ENCODE data around the gene HBP1.
A peak's percentile ranks its signal among the peaks of the same experiment; 100 is the strongest.

HBP1 gene

GRCh38 chr7:107157091-107157490 lies 11.7 kb upstream of the HBP1 start:
- no peak for DNase-seq

GRCh38 chr7:107158028-107158427 lies 10.8 kb upstream of the HBP1 start:
- DNase-seq, result no peak

DNA sequence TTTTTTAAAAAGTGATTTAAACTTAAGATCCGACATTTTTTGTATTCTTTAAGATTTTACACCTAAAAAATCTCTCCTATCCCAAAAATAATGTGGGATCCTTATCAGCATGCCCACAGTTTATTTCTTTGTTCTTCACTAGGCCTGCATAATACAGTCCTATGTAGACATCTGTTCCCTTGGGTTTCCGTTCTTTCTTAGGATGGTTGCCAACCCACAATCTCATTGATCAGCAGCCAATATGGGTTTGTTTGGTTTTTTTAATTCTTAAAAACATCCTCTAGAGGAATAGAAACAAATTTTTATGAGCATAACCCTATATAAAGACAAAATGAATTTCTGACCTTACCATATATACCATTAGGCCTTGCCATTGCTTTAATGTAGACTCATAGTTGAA lies 8.4 kb upstream of the HBP1 start:
- no peak for DNase-seq

DNA sequence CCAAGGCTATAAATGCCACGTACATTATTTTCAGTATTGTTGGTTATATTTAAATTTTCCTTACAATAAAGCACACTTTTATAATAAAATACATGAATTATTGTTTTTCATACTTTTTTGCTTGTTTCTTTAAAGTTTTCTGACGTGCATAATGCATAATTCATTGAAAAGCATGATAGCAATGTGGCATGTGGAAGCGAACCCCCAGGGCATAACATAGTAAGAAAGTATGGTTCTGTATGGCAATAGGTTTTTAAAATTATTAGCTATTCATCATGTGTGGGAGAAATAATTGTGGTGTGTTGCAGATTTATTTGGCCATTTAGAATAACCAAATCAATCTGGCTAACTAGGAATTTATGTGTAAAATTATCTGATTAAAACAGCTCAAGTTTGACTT lies 7.4 kb upstream of the HBP1 start:
- no peak for DNase-seq

- DNase-seq, result no peak
These were observed 6.3 kb upstream of the HBP1 start for GRCh38 chr7:107162475-107162874.

GRCh38 chr7:107164092-107164491 lies 4.7 kb upstream of the HBP1 start:
- DNase-seq, result no peak

DNA sequence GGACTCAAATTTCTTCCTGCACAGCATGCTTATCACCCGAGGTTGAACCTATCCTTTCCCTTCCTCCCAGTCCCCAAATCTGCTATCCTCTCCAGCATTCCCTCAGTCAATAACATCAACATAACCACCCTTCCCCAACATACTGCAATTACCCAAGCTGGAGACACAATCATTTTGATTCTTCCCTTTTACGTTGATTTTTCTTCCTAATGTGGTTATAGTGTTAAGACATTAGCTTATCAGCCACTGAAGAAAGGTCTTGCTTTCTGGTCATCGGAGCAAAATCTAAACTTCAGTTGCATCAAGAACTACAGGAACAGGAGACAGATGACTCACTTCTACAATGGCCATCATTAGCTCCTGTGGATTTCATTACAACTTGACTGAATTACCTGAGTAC lies 3.5 kb upstream of the HBP1 start:
- no peak for DNase-seq

GRCh38 chr7:107166736-107167426 lies 1.9 kb upstream of the HBP1 start:
- DNase-seq, result no peak

DNA sequence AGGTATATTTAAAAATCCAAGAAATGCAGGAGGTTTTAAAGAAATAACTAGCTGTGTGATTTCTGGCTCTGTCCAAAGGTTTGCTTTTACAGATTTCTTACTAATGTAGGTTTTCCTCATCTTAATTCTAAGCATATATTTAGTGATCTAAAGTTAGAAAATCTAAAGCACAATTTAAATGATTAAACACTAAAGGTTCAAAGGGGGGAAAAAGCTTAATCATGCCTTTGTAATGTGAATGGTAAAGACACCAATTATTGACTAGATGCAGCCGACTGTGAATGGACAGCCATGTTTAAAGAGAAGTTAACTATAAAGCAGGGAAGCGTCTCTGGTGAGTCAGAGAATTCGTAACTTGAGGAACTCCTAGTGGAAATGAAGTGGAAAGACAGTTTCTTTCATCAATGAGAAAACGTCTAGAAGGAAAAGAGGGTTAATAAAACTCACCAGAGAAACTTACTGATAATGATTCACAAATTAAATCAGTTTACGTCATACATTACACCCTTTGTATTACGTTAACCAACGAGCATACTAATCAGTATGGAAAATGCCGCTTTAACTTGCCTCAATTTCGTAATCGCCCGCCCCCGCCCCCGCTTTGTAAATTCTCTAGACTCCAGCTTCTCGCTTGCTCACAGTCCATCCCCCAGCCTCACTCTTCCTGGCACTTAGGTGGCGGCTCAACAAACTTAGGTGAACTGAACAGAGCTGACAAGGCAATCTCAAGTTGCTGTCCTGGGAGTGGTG lies 1.1 kb upstream of the HBP1 start:
- peak; percentile 72 for DNase-seq

- peak; percentile 94 for DNase-seq
These were observed 582 bp downstream of the HBP1 start for GRCh38 chr7:107169120-107170050.

DNA sequence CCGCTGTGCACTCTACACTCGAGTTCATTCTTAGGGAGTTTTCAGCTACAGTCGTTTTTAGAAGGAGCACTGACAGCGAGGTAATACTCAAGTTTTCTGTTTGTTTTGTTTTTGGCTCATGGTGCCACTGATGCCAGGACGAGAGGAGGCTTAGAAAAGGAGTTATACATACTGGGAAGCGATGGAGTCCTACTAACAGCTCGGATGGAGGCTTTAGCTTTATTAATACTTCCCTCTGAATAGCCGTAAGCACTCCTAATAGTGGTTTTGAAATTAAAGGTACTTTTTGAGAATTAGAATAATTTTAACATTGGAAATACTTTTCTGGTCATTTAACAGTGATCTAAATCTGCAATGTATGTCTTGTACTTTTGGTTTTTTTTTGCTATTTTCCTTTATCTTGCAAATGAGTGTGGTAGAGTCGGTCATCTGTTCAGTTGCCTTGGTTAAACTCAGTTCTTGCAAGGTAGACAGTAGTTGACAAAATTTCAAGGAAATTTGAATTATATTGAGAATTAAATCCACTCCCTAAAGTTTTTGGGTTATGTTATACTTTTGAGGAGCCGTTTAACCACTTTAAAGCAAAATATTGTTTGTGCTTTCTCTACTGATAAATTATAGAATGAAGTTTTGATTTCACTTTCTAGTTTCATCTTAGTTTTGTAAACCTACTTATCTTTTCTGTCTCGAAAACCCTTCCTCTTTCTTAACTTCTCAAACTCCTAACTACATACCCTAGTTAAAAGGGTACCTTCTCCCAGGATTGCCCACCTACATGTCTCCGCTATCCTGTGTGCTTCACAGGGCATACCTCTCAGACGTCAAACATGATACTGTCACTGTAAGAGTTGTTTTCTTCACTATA lies 1.5 kb downstream of the HBP1 start:
- DNase-seq, result peak; percentile 4

- DNase-seq, result no peak
These were observed 2.7 kb downstream of the HBP1 start for GRCh38 chr7:107171496-107171895.

DNA sequence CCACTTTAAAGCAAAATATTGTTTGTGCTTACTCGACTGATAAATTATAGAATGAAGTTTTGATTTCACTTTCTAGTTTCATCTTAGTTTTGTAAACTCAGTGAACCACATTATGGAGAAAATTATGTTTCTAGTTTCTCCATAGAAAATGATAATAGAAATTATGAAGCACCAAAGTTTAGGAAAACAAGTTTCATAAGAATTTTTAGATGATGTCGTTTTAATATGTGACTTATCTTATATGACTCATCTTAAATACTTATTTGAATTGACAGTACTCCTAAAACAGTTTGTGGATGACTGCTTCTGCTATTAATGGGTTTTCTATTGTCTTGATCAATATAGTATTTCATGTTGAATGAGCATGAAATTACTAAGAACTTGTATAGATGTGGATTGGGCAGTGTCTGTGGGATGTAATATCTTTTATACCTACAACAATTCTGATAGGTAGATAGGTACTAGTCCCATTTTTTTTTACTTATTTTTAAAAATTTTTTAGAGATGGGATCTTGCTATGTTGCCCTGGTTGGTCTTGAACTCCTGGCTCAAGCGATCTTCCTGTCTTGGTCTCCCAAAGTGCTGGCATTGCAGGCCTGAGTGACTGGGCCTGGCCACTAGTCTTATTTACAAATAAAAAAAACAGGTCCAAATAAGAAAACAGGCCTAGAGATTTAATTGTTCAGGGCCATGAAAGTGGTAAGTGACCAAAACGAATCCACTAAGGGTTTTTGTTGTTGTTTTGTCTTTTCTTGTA lies 3.7 kb downstream of the HBP1 start:
- DNase-seq, result no peak

DNA sequence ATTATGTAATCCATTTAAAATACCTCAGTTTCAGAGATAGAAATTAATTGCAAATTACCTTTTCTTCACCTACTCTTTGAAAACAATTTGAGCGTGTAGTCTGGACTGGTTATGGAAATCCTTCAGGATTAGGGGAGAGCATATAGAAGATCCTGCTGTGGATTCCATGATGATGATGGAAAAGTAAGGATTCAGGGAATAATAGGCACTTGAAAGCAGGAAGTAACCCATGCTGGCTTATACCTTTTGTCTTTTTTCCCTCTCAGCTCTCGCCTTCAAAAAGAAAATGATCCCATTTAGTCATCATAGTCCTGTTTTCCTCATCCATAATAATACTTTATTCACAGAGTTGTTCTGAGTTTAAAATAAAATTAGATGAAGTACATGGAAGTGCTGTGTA lies 4.4 kb downstream of the HBP1 start:
- no peak for DNase-seq

DNA sequence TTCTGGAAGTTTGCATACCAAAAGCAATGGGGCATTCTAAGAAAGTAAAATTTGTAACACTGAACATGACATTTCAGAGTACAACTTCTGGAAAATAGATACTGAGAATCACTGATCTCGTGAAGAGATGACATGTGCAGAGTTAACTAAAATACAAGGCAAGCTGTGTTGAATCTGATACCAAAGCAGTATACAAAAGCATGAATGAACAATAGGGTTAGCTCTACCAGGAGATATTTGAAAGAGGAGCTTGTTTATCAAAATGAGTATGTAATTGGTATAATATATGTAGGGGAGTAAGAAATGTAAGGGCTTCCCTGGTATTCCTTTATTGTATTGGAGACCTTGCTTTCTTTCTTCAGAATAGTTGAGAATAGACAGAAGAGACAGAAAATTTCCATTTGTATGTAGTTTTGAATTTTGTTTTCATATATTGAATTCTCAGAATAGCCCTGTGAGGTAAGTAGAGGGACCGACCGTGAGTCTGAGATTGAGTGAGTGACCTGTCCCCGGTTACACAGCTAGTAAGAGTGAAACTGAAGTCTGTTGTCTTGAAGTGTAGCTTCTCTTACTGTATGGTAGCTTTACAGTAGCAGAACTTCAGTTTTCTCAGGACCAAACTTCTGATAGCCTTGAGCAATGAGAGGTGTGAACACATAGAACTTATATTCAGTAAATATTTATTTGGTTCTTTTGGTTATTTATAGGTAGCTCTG lies 5.0 kb downstream of the HBP1 start:
- no peak for DNase-seq

- no peak for DNase-seq
These were observed 10.7 kb downstream of the HBP1 start for GRCh38 chr7:107179326-107180164.

DNA sequence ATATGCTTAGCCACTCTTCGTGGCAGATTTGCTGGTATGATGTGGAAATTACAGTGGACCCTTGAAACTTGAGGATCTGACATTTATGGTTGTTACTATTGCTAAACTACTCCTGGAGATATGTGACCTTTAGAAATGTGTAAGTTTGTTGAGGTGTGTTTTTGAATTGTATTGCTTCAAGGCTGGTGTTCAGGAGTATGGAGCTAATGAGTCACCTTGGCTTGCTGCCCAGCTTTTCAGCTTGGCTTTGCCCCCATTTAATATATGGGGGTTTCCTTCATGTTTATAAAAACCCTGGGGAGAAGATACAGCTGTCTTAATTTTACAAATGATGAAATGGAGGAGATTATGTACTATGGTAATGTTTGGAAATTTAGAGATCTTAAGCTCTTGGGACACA lies 11.6 kb downstream of the HBP1 start:
- peak; percentile 59 for DNase-seq

GRCh38 chr7:107181172-107181571 lies 12.4 kb downstream of the HBP1 start:
- no peak for DNase-seq

DNA sequence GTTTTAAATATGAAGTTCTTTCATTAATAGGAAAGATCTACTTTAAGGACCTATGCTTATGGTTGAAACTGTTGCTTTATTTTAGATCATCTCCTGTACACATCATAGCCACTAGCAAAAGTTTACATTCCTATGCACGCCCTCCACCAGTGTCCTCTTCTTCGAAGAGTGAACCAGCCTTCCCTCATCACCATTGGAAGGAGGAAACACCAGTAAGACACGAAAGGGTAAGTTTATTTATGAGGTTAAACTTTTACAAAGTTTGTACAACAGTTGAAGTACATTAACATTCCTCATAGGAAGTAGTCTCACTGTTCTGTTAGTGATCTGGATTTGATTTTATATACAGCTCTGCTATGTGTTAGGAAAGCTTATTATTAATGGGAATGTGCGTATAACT lies 16.9 kb downstream of the HBP1 start:
- DNase-seq, result no peak

DNA sequence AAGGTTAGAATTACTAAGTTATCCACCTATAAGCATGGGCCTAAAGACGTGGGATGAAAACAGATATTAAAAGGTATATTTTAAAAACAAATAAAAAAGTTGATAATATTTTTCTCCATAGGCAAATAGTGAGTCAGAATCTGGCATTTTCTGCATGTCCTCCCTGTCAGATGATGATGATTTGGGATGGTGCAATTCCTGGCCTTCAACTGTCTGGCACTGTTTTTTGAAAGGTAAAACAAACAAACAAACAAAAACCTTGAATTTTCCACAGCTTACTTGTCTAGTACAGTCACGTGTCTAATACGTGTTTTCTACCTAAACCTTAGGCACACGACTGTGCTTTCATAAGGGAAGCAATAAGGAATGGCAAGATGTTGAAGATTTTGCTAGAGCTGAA lies 17.4 kb downstream of the HBP1 start:
- DNase-seq, result no peak

All from NCI-H2227 treated with DMSO at 0.1 percent for 48 hours (cell line).